HG02763 (cell line): Measurements from ENCODE around the gene LRRC1.
A peak's percentile ranks its signal among the peaks of the same experiment; 100 is the strongest.
"Not testable (repeated sequence)": the region's sequence is repeated elsewhere in the genome, so short reads cannot be mapped to it uniquely, and the experiment has no call there.

ENCODE experiments used
- ATAC-seq: cut with Tn5 transposase; IDR thresholded peaks from one replicate; pipeline ENCODE4 v1.9.1; 2021; ENCODE audit warnings: mild to moderate bottlenecking, moderate library complexity; ENCODE audit not compliant: unreplicated experiment

The LRRC1 gene

GRCh38 chr6:53792016-53792415, 2.8 kb upstream of the LRRC1 start:
- no peak for ATAC-seq

GRCh38 chr6:53792973-53793317, 1.9 kb upstream of the LRRC1 start:
- ATAC-seq, result no peak

- ATAC-seq, result no peak
Observed at GRCh38 chr6:53793318-53794136, 1.3 kb upstream of the LRRC1 start.

GRCh38 chr6:53794137-53794719, 577 bp upstream of the LRRC1 start:
- peak; percentile 44 for ATAC-seq

GRCh38 chr6:53795340-53795701, 516 bp downstream of the LRRC1 start:
- ATAC-seq, result peak; percentile 14

- ATAC-seq, result no peak
Observed at GRCh38 chr6:53795702-53796450, 1.1 kb downstream of the LRRC1 start.

- no peak for ATAC-seq
Observed at GRCh38 chr6:53796451-53796780, 1.6 kb downstream of the LRRC1 start.

GRCh38 chr6:53796791-53797190, 2.0 kb downstream of the LRRC1 start:
- no peak for ATAC-seq

GRCh38 chr6:53797304-53797703, 2.5 kb downstream of the LRRC1 start:
- no peak for ATAC-seq

GRCh38 chr6:53799340-53799739, 4.5 kb downstream of the LRRC1 start:
- no peak for ATAC-seq

GRCh38 chr6:53801022-53801421, 6.2 kb downstream of the LRRC1 start:
- ATAC-seq, result no peak

- ATAC-seq, result no peak
Observed at GRCh38 chr6:53802582-53802981, 7.8 kb downstream of the LRRC1 start.

GRCh38 chr6:53803081-53803860, 8.5 kb downstream of the LRRC1 start:
- ATAC-seq, result no peak

- ATAC-seq, result no peak
Observed at GRCh38 chr6:53805016-53805415, 10.2 kb downstream of the LRRC1 start.

GRCh38 chr6:53805725-53806124, 10.9 kb downstream of the LRRC1 start:
- no peak for ATAC-seq

GRCh38 chr6:53807606-53808005, 12.8 kb downstream of the LRRC1 start:
- ATAC-seq, result not testable (repeated sequence)

GRCh38 chr6:53808302-53808881, 13.6 kb downstream of the LRRC1 start:
- ATAC-seq, result no peak

- no peak for ATAC-seq
Observed at GRCh38 chr6:53809691-53810090, 14.9 kb downstream of the LRRC1 start.

GRCh38 chr6:53811082-53811481, 16.3 kb downstream of the LRRC1 start:
- ATAC-seq, result peak; percentile 92

- no peak for ATAC-seq
Observed at GRCh38 chr6:53811746-53812145, 16.9 kb downstream of the LRRC1 start.

GRCh38 chr6:53813096-53813495, 18.3 kb downstream of the LRRC1 start:
- no peak for ATAC-seq
